ENCODE data around the gene DPPA2. TPM values are rescaled to one million over a fixed set of nuclear protein-coding genes. Genes with fewer than 3 reads are reported as not detected.
"Not testable (repeated sequence)": the region's sequence is repeated elsewhere in the genome, so short reads cannot be mapped to it uniquely, and the experiment has no call there.

Gene DPPA2
- not detected in 2 replicates for total RNA-seq

- intact Hi-C loops (cut with micrococcal nuclease) = no loop called here
These were observed at the start of gene DPPA2 for GRCh38 chr3:109316162-109316730. Gene DPPA2 (minus strand): TSS chr3:109316517. CDS start chr3:109314542, 1,975 bp downstream.

- intact Hi-C loops (cut with micrococcal nuclease) = no loop called here
These were observed 47.8 kb upstream of the DPPA2 start for GRCh38 chr3:109364088-109364487.

GRCh38 chr3:109363634-109364033, 47.3 kb upstream of the DPPA2 start:
- intact Hi-C loops (cut with micrococcal nuclease) = no loop called here

GRCh38 chr3:109362823-109363222, 46.5 kb upstream of the DPPA2 start:
- intact Hi-C loops (cut with micrococcal nuclease) = no loop called here

GRCh38 chr3:109358809-109359208, 42.5 kb upstream of the DPPA2 start:
- intact Hi-C loops (cut with micrococcal nuclease) = not testable (repeated sequence)

GRCh38 chr3:109356442-109357155, 40.3 kb upstream of the DPPA2 start:
- intact Hi-C loops (cut with micrococcal nuclease) = no loop called here

GRCh38 chr3:109355625-109356441, 39.5 kb upstream of the DPPA2 start:
- intact Hi-C loops (cut with micrococcal nuclease) = no loop called here

- intact Hi-C loops (cut with micrococcal nuclease) = no loop called here
These were observed 36.7 kb upstream of the DPPA2 start for GRCh38 chr3:109353057-109353456.

- intact Hi-C loops (cut with micrococcal nuclease) = no loop called here
These were observed 34.9 kb upstream of the DPPA2 start for GRCh38 chr3:109351231-109351630.

GRCh38 chr3:109346770-109347295, 30.5 kb upstream of the DPPA2 start:
- intact Hi-C loops (cut with micrococcal nuclease) = no loop called here

GRCh38 chr3:109346099-109346498, 29.8 kb upstream of the DPPA2 start:
- intact Hi-C loops (cut with micrococcal nuclease) = no loop called here

- intact Hi-C loops (cut with micrococcal nuclease) = no loop called here
These were observed 23.7 kb upstream of the DPPA2 start for GRCh38 chr3:109339714-109340648.

GRCh38 chr3:109339197-109339596, 22.9 kb upstream of the DPPA2 start:
- intact Hi-C loops (cut with micrococcal nuclease) = no loop called here

- intact Hi-C loops (cut with micrococcal nuclease) = no loop called here
These were observed 22.0 kb upstream of the DPPA2 start for GRCh38 chr3:109338322-109338721.

GRCh38 chr3:109337393-109337792, 21.1 kb upstream of the DPPA2 start, which contains the start of gene DPPA4:
Gene DPPA4 (minus strand): TSS chr3:109337546. CDS start chr3:109337517, 29 bp downstream.
- intact Hi-C loops (cut with micrococcal nuclease) = no loop called here

GRCh38 chr3:109336291-109336861, 20.1 kb upstream of the DPPA2 start:
- intact Hi-C loops (cut with micrococcal nuclease) = no loop called here

- intact Hi-C loops (cut with micrococcal nuclease) = no loop called here
These were observed 18.3 kb upstream of the DPPA2 start for GRCh38 chr3:109334572-109334971.

GRCh38 chr3:109331692-109332091, 15.4 kb upstream of the DPPA2 start:
- intact Hi-C loops (cut with micrococcal nuclease) = no loop called here

GRCh38 chr3:109330405-109330804, 14.1 kb upstream of the DPPA2 start:
- intact Hi-C loops (cut with micrococcal nuclease) = no loop called here

GRCh38 chr3:109328202-109328601, 11.9 kb upstream of the DPPA2 start:
- intact Hi-C loops (cut with micrococcal nuclease) = no loop called here
